D721Med (cell line): ENCODE results near the gene TMEM231.
"Not testable (repeated sequence)": the region's sequence is repeated elsewhere in the genome, so short reads cannot be mapped to it uniquely, and the experiment has no call there.

ENCODE experiments used
- DNase-seq: peaks from one replicate; pipeline ENCODE4 v3.0.0; 2011; ENCODE audit warnings: low spot score; ENCODE audit not compliant: insufficient read length
- FAIRE-seq: peaks from 2 replicates; lab custom pipeline; 2011; peaks lifted over from hg19 to GRCh38; lab: Jason Lieb, UNC
- CTCF ChIP-seq: IDR thresholded peaks from 2 replicates; pipeline ENCODE4 v1.5.1; 2012; ENCODE audit warnings: mild to moderate bottlenecking, control low read depth; ENCODE audit not compliant: insufficient read depth; ENCODE audit errors: missing control alignments

The TMEM231 gene

GRCh38 chr16:75506107-75506506, 49.9 kb downstream of the TMEM231 start:
- DNase-seq (no peak), FAIRE-seq (no peak)
- TF ChIP-seq CTCF = no peak

GRCh38 chr16:75503801-75504200, 52.3 kb downstream of the TMEM231 start:
- no peak for FAIRE-seq
- DNase-seq = no peak
- TF ChIP-seq CTCF = no peak

- DNase-seq (no peak), FAIRE-seq (no peak)
- no peak for TF ChIP-seq CTCF
Observed at GRCh38 chr16:75502916-75503605, 53.0 kb downstream of the TMEM231 start.

- not testable (repeated sequence) for FAIRE-seq, DNase-seq
Observed at GRCh38 chr16:75501820-75502219, 54.2 kb downstream of the TMEM231 start.

GRCh38 chr16:75501359-75501758, 54.7 kb downstream of the TMEM231 start:
- TF ChIP-seq CTCF = no peak
- DNase-seq (no peak), FAIRE-seq (no peak)

GRCh38 chr16:75498605-75499322, 57.3 kb downstream of the TMEM231 start:
- not testable (repeated sequence) for DNase-seq, FAIRE-seq

- FAIRE-seq = no peak
- TF ChIP-seq CTCF = no peak
- no peak for DNase-seq
Observed at GRCh38 chr16:75497558-75497957, 58.5 kb downstream of the TMEM231 start.

- TF ChIP-seq CTCF = no peak
- no peak for FAIRE-seq
- no peak for DNase-seq
Observed at GRCh38 chr16:75495076-75495674, 60.9 kb downstream of the TMEM231 start, which contains the start of gene CHST6. CHST6 (minus strand) TSS chr16:75495441; CDS start chr16:75479828, 15,613 bp downstream.
